ENCODE data around the gene HTR3E. TPM values are rescaled to one million over a fixed set of nuclear protein-coding genes. Genes with fewer than 3 reads are reported as not detected.
"Not testable (repeated sequence)": the region's sequence is repeated elsewhere in the genome, so short reads cannot be mapped to it uniquely, and the experiment has no call there.

HTR3E gene
- polyA plus RNA-seq, 10 donors = not detected

DNA sequence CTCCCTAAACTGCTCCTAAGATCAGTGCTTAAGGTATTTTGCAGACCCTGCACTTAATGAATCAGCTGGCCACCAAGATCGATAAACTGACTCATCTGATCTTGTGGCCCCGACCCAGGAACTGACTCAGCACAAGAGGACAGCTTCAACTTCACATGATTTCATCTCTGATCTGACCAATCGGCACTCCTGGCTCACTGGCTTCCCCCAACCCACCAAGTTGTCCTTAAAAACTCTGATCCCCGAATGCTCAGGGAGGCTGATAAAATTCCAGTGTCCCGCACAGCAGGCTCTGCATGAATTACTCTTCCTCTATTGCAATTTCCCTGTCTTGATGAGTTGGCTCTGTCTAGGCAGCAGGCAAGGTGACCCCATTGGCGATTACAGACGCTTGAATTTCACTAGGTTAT, 13.5 kb downstream of the HTR3E start:
- peak in 1 of 3 donors; percentile 2 for DNase-seq

DNA sequence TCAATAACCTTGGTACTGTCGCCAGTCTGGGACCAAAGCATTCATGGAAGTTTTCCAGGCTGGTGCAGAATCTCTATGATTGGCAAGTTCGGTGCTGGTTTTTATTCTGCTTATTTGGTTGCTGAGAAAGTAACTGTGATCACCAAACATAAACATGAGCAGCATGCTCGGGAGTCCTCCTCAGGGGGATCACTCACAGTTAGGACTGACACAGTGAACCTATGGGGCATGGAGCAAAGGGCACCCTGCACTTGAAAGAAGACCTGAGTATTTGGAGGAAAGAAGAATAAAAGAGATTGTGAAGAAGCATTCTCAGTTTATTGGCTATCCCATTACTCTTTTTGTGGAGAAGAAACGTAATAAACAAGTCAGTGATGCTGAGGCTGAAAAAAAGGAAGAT, 19.2 kb downstream of the HTR3E start:
- no peak for DNase-seq

DNA sequence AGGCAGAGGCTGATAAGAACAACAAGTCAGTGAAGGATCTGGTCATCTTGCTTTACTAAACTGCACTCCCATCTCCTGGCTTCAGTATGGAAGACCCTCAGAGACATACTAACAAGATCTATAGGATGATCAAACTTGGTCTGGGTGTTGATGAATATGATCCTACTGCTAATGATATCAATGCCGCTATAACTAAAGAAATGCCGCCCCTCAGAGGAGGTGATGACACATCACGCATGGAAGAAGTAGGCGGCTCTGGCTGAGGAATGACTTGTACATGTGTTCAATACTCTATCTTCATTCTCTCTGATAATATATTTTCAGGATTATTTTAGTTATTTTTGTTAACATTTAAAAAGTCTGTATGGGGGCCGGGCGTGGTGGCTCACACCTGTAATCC, 20.8 kb downstream of the HTR3E start:
- no peak for DNase-seq

DNA sequence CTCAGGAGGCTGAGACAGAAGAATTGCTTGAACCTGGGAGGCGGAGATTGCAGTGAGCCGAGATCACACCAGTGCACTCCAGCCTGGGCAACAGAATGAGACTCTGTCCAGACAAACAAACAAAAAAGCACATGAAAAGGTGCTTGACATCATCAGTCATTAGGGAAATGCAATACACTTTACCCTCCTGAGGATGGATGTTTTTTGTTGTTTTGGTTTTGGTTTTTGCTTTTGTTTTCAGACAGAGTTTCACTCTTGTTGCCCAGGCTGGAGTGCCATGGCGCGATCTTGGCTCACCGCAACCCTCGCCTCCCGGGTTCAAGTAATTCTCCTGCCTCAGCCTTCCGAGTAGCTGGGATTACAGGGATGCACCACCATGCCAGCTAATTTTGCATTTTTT, 24.2 kb downstream of the HTR3E start:
- DNase-seq = not testable (repeated sequence)

DNA sequence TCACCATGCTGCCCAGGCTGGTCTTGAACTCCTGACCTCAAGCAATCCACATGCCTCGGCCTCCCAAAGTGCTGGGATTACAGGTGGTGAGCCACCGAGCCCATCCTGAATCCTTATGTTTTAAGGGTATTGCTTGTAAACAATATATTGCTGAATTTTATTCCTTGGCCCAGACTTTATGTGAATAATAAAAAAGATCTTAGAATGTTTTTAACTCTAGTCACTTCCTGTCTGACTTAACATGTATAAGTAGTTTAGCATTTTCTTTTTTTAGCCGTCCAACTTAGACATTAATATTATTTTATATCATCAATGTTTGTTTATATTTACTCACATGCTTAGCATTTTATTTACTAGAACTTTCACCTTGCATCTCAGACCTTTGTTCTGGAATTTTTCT, 29.1 kb downstream of the HTR3E start:
- no peak for DNase-seq

DNA sequence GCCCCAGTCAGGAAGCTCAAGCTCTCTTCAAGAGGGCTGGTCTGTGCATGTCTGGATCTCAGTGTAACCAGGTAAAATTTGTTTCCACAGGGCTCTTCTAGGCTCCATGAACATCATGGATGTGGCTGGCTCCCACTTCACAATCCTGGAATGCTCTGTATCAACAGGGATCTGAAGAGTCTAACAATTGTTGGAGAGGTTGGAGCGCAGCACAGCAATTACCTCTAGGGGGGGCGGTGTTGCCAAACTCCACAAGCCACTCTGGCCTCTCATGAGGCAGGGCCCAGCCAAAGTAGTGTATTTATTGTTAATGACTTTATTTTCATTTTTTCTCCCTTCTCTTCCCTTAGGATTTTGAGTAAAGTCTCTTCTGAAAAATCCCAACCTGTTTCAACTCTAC, 32.1 kb downstream of the HTR3E start:
- peak in 1 of 3 donors; percentile 45 for DNase-seq

DNA sequence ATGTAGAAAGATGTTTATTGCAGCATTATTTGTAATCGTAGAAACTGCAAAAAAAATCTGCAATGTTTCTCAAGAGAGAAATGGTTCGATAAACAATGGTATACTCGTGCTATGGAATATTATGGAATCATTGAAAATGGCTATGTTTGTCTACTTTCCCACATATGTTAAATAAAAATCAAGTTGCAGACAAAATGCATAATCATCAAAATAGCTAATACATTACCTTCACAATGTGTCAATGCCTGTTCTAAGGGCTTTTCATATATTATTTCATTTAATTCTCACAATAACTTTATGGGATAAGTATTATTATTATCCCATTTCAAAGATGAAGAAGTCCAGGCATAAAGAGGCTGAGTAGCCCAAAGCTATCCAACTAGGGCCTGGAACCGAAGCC, 36.1 kb downstream of the HTR3E start:
- no peak for DNase-seq

DNA sequence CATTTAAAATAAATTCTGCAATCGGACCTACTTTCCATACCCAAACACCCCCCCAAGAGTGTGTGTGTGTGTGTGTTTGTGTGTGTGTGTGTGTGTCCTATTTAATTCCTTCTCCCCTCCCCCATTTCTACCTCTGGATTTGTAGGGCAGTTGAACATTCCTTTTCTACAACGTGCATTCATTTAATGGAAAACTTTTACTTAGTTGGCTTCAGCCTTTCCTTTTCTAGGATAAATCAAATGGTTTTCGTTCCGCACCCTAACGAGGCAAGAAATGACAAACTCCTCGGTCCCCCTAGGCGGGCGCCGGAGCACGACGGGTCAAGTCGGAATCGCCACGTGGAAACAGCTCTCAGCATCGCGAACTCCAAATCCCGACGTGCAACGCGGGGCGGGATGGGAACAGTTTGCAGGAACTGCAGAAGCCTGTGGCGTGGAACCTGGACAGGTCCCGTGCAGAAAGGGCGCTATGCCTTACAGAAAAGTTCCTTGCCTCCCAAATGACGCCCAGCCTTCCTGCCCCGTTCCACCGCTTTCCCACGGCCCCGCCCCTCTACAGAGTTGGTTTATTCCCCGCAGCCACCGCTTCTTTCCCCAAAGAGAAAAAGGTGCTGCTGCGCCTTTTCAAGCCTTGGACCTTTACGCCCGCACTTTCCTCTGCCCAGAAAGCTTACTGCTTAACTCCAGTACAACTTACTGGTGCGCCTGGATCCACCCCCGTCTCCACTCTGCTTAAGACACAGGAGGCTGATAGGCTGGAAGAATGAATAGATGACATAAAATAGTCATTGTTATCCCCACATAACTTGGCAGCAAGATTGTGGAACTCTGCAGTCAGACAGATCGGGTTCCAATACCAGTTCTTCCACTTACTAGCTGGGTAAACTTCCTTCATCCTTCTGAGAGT, 37.2 kb downstream of the HTR3E start:
- peak; percentile 83 to 93 (median 90) for DNase-seq

DNA sequence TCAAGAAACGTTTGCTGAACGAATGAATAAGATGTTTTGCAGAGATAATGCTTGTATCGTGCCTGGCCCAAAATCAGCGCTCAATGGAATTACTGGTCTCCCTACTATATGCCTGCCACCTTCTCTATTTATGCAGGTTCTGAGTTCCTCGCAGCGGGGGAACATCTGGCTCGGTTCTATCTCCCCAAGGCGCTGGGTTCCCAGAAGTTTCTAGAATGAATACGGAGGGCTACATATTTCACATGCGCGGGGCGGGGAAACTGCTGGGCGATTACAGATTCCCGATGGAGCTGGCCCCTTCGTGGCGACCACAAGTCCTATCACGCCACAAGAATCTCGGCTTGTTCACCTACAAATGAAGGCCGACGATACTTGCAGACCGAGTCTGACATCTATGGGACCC, 37.9 kb downstream of the HTR3E start:
- no peak for DNase-seq

DNA sequence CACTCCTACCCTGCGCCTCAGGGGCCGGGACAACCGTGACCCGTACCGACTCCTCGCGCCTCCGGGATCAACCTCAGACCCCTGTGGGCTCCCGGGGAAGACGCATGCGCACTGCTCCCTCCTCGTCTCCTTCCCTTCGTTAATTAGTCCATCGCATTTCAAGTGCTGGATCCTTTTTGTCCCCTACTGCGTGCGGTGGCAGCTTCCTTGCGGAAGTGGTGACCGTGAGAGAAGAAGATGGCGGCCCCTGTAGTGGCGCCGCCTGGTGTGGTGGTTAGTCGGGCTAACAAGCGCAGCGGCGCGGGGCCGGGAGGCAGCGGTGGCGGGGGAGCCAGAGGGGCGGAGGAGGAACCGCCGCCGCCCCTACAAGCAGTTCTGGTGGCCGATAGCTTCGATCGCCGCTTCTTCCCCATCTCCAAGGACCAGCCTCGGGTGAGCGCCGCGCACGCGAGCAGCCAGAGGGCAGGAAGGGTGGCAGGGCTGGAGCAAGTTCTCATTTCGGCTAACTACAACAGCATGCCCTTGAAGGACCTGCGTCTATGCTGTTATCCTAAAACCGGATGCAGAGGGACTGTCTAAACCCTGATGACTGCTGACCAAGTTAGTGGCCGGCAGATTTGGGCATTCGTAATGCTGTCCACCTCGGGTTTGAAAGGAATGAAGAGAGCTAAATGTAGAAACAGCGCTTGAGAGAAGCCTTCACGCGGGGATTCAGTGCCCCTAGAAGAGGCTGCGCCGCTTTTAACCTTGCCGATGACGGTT, 38.5 kb downstream of the HTR3E start, which contains the start of gene EIF2B5:
EIF2B5 (plus strand) TSS at position 210 of the 762 bp plus-strand sequence; CDS start at position 238, 28 bp downstream.
- DNase-seq = peak; percentile 94 to 98 (median 95)

DNA sequence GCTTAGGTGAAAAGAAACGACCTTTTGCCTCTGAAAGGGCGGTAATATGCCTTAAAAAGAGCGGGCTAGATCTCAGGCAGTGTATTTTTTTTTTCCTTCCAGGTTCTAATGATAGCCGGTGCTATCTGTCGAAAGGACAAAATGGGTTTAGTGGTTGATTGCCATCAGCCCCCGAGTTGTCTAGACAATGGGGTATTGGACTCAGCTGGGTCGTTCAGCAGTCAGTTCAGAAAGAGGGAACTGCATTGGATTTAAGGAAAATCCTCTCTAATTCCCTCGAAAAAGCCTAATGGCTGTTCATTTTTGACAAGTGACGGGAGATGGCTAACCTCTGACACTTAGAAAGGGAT, 39.0 kb downstream of the HTR3E start:
- no peak for DNase-seq

DNA sequence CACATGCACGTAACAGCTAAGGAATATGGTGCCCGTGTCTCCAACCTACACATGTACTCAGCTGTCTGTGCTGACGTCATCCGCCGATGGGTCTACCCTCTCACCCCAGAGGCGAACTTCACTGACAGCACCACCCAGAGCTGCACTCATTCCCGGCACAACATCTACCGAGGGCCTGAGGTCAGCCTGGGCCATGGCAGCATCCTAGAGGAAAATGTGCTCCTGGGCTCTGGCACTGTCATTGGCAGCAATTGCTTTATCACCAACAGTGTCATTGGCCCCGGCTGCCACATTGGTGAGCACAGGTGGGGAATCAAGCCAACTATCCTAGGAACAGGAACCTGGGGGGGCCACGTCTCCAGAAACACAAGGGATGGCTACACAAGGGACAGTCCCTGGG, 43.6 kb downstream of the HTR3E start:
- DNase-seq = no peak

DNA sequence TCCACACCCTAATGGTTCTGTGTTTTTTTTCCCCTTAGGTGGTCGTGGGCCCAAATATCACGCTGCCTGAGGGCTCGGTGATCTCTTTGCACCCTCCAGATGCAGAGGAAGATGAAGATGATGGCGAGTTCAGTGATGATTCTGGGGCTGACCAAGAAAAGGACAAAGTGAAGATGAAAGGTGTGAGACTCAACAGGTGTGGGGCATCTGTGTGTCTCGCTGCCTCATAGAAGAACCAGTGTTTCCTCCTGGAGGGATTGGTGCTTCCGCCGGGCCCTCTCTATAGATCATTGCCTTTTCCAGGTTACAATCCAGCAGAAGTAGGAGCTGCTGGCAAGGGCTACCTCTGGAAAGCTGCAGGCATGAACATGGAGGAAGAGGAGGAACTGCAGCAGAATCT, 45.3 kb downstream of the HTR3E start:
- DNase-seq = no peak

DNA sequence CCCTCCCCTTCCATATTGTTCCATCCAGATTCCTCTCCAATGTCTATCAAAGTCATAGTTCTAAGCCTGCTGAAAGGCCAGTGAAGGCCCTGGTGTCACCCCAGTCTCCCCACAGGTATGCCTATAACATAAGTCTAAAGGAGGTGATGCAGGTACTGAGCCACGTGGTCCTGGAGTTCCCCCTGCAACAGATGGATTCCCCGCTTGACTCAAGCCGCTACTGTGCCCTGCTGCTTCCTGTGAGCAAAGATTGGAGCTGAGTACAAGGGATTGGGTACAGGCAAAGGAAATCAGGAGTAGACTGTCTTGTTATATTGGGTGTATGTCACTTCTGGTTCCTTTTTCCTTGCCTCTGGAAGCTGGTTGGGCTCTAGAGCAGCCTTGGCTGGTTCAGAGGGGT, 46.5 kb downstream of the HTR3E start:
- DNase-seq = no peak

DNA sequence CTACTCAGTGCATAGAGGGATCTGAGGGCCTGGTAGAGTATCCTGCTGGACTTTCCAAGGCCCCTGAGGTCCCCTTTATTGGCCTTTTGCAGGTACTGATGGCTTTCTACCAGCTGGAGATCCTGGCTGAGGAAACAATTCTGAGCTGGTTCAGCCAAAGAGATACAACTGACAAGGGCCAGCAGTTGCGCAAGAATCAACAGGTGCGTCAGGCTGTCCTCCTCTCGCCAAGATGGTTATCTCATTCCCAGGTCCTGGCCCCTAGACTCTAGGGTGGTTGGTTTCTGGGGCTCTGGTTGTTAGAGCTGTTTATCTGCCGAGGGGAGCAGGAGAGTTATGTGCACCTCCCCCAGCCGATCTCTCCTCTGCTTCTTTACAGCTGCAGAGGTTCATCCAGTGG, 47.6 kb downstream of the HTR3E start:
- DNase-seq = no peak

DNA sequence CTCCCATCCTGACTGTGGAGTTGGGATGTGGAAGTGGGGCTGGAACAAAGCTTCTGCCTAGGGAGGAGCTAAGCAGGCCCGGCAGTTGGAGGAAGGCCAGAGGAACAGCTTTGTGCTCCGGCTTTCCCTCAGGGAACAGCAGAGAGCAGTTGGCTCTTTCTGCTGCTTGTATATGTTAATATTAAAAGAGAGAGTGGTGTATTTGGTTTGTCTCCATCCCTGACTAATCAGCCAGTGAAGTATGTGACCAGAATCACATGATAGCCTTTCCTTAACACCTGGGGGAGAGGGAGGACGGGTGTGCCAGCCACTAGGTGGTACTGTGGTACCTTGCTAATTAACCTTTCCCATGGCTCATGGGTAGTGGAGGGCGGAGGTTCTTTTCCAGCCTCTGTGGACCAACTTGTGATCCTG, 48.3 kb downstream of the HTR3E start:
- peak in 2 of 3 donors; percentile 75 to 91 for DNase-seq

DNA sequence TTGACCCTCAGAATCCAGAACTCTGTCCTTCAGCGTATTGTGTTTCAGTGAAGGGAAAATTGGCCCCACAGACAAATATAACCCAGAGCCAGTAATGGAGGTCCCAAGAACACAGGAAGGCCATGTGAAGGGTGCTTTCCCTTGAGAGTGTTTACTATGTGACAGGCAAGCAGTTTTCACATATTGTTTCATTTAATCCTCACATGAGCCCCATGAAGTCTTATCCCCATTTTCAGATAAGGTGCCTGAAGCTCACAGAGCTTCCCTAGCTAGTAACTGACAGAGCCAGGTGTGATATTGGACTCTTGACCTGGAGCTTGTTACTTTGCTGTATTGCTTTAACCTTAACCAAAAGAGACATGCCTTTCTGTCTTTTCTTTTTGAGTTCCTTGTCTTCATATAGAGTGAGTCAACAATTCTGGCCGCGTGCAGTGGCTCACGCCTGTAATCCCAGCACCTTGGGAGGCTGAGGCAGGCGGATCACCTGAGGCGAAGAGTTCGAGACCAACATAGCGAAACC, 48.9 kb downstream of the HTR3E start:
- DNase-seq = no peak

DNA sequence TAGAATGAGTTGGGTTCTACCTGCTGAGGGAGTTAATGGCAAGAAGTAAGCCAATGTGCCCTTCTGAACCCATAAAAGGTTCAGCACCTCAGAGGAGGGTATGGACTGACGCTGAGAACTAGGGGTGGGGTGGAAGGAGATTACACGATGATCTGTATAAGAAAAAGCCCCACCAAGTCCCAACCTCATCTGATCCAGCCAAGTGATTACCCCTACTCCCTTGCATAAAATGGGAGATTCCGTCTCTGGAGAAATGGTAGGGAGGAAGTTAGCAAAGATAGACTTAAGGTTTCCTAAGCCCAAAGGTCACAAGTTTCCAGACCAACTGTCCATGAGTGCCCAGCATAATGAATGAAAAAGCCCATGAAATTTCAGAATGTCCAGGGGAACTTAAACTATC, 51.2 kb downstream of the HTR3E start:
- no peak for DNase-seq

DNA sequence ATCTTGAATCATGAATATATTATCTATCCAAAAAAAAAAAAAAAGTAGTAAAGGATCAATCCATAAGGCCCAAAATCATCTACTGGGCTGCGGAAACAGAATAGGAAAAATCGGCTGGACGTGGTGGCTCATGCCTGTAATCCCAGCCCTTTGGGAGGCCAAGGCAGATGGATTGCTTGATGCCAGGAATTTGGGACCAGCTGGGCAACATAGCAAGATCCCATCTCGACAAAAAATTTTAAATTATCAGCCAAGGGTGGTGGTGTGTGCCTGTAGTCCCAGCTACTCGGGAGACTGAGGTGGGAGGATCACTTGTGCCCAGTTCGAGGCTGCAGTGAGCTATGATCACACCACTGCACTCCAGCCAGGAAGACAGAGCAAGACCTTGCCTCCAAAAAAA, 52.3 kb downstream of the HTR3E start:
- DNase-seq = no peak

DNA sequence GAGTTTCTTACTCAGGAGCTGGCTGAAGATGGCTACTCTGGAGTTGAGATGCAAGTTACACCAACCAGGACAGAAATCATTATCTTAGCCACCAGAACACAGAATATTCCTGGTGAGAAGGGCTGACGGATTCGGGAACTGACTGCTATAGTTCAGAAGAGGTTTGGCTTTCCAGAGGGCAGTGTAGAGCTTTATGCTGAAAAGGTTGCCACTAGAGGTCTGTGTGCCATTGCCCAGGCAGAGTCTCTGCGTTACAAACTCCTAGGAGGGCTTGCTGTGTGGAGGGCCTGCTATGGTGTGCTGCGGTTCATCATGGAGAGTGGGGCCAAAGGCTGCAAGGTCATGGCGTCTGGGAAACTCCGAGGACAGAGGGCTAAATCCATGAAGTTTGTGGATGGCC, 52.9 kb downstream of the HTR3E start:
- DNase-seq = not testable (repeated sequence)

DNA sequence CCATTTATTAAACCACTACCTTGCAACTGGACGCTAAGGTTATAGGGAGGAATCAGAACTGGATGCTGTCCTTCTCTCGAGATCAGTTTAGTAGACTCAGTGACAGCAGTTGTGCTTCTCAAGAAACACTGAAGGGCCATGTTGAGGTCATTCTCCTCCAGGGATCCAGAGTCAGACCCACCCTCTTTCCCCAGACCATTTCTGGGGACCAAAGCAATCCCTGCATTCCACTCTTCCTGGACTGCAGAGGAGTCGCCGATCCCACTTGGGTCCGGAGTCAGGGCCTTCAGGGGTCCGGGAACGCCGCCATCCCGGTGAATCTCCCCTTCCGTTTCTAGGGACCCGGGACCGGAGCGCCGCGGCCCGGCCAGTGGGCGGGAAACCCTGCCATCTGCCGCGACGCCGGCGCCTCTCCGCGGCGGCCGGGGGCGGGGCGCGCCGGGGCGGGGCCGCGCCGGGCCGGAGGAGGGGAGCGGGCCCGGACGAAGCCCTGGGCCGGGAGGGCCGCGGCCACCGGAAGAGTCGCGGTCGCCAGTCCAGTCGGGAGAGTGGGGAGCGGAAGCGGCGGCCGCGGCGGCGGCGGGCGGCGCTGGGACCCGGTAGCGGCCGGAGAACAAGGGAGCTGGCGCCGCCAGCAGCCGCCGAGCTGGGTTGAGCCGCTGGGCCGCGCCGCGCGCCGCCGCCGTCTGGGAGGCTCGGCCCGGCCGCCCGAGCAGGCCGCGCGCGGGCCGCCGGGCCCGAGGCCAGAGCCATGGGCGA, 58.2 kb downstream of the HTR3E start, which contains the start of gene DVL3:
DVL3 (plus strand) TSS at position 493 of the 759 bp plus-strand sequence; CDS start at position 752, 259 bp downstream.
- peak in 2 of 3 donors; percentile 76 to 88 for DNase-seq

Measured in muscle of back (tissue), 11 donors.